Measurements from ENCODE around the gene DIAPH2. TPM values are rescaled to one million over a fixed set of nuclear protein-coding genes. Genes with fewer than 3 reads are reported as not detected.

DIAPH2 gene
- total RNA-seq, 1 experiment from 2014 or later, result 10.4 TPM

DNA sequence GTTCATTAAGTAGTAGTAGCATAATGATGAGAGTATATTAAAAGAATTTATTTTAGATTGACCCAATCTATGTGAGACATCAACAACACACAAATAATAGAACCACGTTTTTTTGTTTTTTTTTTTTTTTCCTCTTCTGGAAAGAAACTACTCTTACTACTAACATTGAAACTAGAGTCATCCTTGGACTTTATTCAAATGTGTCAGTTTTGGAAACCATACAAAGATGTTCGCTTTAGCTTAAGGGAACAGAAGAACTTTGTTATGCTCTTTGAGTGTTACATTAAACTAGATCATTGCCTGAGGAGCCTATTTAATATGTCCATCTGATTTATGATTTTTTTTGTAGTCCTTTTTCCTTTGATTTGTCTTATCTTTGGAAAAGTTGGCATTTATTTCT is 365.8 kb downstream of the DIAPH2 start:
- CTCF ChIA-PET, result no interaction called here
- POLR2A ChIA-PET (ENCODE audit: low non-redundant PET), result no interaction called here
- H3K27me3 ChIP-seq (replicated peaks; ENCODE audit: insufficient read depth, low read depth, low read length, poor library complexity), result no peaks in the 10 kb centered on the region
- H3K9me3 ChIP-seq (ENCODE audit: low read depth, low read length, poor library complexity, severe bottlenecking), result no peaks in the 10 kb centered on the region
- BruUV-seq (replicated peaks), result no TSS peak
- no peak for TF ChIP-seq CTCF (conservative IDR thresholded peaks at IDR 0.05; ENCODE audit: low read depth, low read length)
- no peak for TF ChIP-seq EZH2 (IDR thresholded peaks at IDR 0.05; ENCODE audit: borderline replicate concordance, low read depth, low read length, poor library complexity, severe bottlenecking)
- intact Hi-C loops (cut with micrococcal nuclease; ENCODE audit: unreplicated experiment), result no loop called here
- no peak overlapping the region for H3K4me3 ChIP-seq (ENCODE audit: low read depth, low read length, poor library complexity, severe bottlenecking)
- DNase-seq (ENCODE audit: low spot score), result no peak
- no peak overlapping the region for H3K27ac ChIP-seq (ENCODE audit: low read depth, low read length, poor library complexity, severe bottlenecking)
- H3K4me1 ChIP-seq (ENCODE audit: insufficient read depth, low read length, poor library complexity, severe bottlenecking), result no peaks in the 10 kb centered on the region
- no peaks in the 10 kb centered on the region for H3K36me3 ChIP-seq (ENCODE audit: insufficient read depth, low read length, poor library complexity, severe bottlenecking)

DNA sequence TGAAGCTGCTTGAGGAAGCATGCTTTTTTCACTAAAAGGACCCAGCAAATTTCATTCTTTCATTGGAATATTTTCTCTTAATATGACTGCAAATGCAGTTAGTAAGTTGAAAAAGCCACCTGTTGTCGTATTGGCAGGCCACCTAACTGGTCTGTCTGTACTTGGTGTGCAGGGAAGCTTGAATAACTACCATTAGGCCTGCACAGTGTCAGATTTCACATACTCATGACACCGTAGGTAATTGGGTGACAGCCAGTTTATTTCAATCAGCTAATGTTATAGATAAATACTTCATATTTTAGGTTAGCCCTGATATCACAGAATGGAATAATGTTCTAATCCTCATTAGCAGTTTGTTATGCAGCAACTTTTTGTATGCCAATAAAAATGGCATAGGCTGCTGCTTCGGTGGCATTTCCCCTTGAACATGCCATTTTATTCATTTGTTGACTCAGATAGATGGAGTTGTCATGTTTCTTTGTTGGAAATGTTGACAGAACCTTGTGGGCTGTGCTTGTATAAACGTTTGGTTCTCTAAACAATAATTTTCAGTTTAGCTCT is 372.8 kb downstream of the DIAPH2 start:
- ChIA-PET POLR2A (ENCODE audit: low non-redundant PET) (interaction anchor here (0.7 kb wide), 1 partner anchor 178 kb away, joined by 4 read pairs; no protein-coding TSS in a partner anchor), CTCF (no interaction called here)
- no peaks in the 10 kb centered on the region for H3K36me3 ChIP-seq (ENCODE audit: insufficient read depth, low read length, poor library complexity, severe bottlenecking)
- H3K4me1 ChIP-seq (ENCODE audit: insufficient read depth, low read length, poor library complexity, severe bottlenecking), result no peaks in the 10 kb centered on the region
- TF ChIP-seq EZH2 (IDR thresholded peaks at IDR 0.05; ENCODE audit: borderline replicate concordance, low read depth, low read length, poor library complexity, severe bottlenecking) (no peak), CTCF (conservative IDR thresholded peaks at IDR 0.05; ENCODE audit: low read depth, low read length) (no peak)
- intact Hi-C loops (cut with micrococcal nuclease; ENCODE audit: unreplicated experiment), result no loop called here
- no TSS peak for BruUV-seq (replicated peaks)
- no peaks in the 10 kb centered on the region for H3K9me3 ChIP-seq (ENCODE audit: low read depth, low read length, poor library complexity, severe bottlenecking)
- no peak overlapping the region for H3K4me3 ChIP-seq (ENCODE audit: low read depth, low read length, poor library complexity, severe bottlenecking)
- no peak for DNase-seq (ENCODE audit: low spot score)
- no peak overlapping the region for H3K27ac ChIP-seq (ENCODE audit: low read depth, low read length, poor library complexity, severe bottlenecking)
- no peaks in the 10 kb centered on the region for H3K27me3 ChIP-seq (replicated peaks; ENCODE audit: insufficient read depth, low read depth, low read length, poor library complexity)

- ChIA-PET CTCF (no interaction called here), POLR2A (ENCODE audit: low non-redundant PET) (no interaction called here)
- Histone ChIP-seq H3K9me3 (ENCODE audit: low read depth, low read length, poor library complexity, severe bottlenecking) (no peaks in the 10 kb centered on the region), H3K36me3 (ENCODE audit: insufficient read depth, low read length, poor library complexity, severe bottlenecking) (no peaks in the 10 kb centered on the region), H3K4me3 (ENCODE audit: low read depth, low read length, poor library complexity, severe bottlenecking) (no peak overlapping the region), H3K27ac (ENCODE audit: low read depth, low read length, poor library complexity, severe bottlenecking) (no peak overlapping the region), H3K4me1 (ENCODE audit: insufficient read depth, low read length, poor library complexity, severe bottlenecking) (no peaks in the 10 kb centered on the region), H3K27me3 (replicated peaks; ENCODE audit: insufficient read depth, low read depth, low read length, poor library complexity) (no peaks in the 10 kb centered on the region)
- no TSS peak for BruUV-seq (replicated peaks)
- TF ChIP-seq EZH2 (IDR thresholded peaks at IDR 0.05; ENCODE audit: borderline replicate concordance, low read depth, low read length, poor library complexity, severe bottlenecking), result no peak
- TF ChIP-seq CTCF (conservative IDR thresholded peaks at IDR 0.05; ENCODE audit: low read depth, low read length), result no peak
- intact Hi-C loops (cut with micrococcal nuclease; ENCODE audit: unreplicated experiment), result no loop called here
- no peak for DNase-seq (ENCODE audit: low spot score)
Measured at GRCh38 chrX:97060020-97060419, 375.4 kb downstream of the DIAPH2 start.
